Posterior vena cava (tissue), 2 donors: ENCODE measurements around the gene CSNK1A1. TPM values are rescaled to one million over a fixed set of nuclear protein-coding genes. Genes with fewer than 3 reads are reported as not detected.

Experiments
- DNase-seq: peaks from one replicate; pipeline ENCODE4 v3.0.0-alpha.2; 2020; ENCODE audit warnings: low spot score
- intact Hi-C, 2 donors: fragments of 100-400 bp; cut with DNase I; formaldehyde crosslinking; loops; one replicate each; pipeline versions ENCODE4 v1.14.1 to v1.14.2; 2022 to 2023
- total RNA-seq, 2 donors: library from RNA; stranded (reverse); fragmentation: NEBNext Ultra II Directional; extraction: Animal tissue kit (Norgen Biotek cat#: 25700); gene quantifications; one replicate each; pipeline ENCODE4 v1.2.1, GENCODE V29; 2021
- donor health status: DM: yes; HTN: yes; CAD: no.
- donor health status: DM: yes; HTN: yes; CAD: no.

CSNK1A1 gene
- total RNA-seq, 2 donors from 2014 or later = 223 to 231 TPM

DNA sequence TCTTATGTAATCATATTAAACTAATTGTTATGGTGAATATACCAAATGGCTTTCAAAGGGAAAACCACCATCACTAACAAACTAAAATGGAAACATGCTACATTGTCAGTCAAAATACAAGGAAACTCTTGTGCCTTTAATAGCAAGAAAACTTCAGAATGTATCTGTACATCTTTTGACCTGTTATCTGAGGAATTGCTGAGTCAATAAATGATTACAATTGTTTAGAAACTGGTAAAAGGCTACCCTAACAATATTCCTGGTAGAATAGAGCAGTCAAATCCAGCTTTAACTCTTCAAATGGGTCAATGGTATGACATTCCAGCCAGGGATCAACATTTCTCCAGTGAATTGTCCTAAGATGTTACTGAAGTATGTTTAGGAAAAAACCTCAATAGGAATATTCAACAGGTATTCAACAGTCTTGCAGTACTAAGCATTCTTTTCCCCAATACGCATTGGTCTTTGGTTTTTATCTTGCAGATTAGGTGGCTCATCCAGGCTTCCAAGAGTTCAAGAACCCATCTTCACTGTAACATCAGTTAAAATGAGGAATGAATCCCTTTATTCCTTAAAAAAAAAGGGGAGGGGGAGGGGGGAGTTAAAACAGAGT, 52.4 kb downstream of the CSNK1A1 start:
- no peak for DNase-seq
- intact Hi-C loops = no loop called here

DNA sequence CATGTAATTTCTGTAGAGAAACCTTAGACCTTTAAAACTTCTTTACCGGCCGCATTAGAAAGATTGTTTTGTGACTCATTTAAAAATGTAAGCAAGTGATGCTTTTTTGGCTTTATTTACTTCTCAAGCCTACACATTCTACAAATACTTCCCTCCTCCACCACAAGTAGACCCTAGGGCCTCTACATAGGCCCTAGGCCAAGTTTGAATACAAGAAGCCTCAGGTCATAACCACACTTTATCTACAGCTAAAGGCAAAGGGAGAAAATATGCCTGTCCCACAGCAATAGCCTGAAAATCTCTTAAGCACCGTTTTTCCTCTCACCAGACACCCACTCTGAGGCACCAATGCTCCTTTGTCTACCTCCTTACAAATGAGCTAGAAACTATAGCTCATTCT, 53.9 kb downstream of the CSNK1A1 start:
- intact Hi-C loops = loop anchor here in 1 of 2 donors (2.0 kb wide), 1 partner anchor 25 kb away; no protein-coding TSS in a partner anchor
- DNase-seq = no peak

DNA sequence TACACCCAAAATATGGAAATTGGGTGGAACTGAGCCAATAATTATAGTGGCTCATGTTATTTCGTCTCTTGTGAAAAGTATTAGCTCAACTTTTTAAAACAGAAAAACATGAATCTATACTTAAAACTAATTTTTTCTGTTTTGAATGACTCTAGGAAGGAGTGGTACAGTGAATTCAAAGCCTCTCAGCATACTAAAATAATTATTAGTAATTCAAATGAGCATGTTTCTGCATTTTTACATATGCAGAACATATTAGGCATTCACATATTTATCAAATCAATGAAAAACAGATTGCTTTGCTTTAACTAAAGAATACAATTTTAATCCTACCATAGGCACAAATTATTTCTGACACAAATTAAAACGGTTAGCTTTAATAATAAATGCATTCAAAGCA, 54.3 kb downstream of the CSNK1A1 start:
- intact Hi-C loops = loop anchor here in 1 of 2 donors (2.0 kb wide), 1 partner anchor 24 kb away; no protein-coding TSS in a partner anchor
- no peak for DNase-seq

DNA sequence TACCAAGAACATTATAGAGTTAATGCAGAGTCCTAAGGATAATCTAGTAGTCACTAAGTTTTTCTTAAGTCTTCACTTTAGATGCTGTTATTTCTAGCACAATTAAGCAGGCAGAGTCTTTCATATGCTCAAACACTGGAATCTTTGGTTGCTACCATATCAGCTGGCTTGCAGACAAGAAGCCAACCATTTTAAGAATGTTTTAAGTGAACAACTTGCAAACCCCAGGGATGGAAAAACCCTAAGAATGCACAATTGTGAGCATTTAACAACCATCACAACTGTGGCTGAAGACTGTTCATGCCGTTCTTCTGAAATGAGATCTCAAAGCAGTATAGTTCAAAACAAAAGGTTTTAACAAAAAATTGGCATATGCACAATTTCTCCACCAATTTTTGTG, 55.1 kb downstream of the CSNK1A1 start:
- intact Hi-C loops = loop anchor here in 1 of 2 donors (2.0 kb wide), 1 partner anchor 23 kb away; no protein-coding TSS in a partner anchor
- no peak for DNase-seq

DNA sequence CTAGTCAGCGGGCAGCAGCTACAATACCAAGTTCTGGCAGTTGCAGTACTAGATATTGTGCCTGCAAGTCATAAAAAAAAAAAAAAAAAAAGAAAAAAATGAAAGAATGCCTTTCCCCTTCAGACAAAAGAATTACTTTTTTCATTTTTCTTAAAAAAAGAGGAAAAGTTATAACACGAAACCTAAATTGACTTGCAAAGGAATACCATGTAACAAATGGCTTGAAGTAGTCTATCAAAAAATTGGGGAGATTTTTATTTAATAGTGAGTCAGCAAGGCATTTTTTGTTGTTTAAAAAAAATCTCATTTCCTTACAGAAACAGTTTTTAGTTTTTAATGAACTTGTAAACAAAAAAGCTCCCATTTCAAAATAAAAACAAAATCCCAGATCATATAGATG, 55.6 kb downstream of the CSNK1A1 start:
- DNase-seq = no peak
- intact Hi-C loops = loop anchor here in 1 of 2 donors (2.0 kb wide), 1 partner anchor 23 kb away; no protein-coding TSS in a partner anchor

DNA sequence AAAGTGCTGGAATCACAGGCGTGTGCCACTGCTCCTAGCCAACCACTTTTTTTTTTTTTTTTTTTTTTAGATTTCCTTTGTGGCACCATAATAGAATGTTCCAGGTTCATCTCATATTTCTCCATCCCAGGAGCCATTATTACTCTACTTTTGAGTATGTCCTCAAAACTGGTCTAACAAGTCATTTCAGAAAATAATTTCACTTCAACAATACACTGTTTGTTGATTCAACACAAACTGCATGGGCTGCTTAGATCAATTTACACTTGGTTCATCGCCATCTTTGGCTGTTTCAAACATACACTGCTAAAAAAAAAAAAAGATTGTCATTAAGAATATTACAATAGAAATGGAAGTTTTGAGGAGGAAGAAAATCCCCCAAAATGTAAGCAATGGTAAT, 57.9 kb downstream of the CSNK1A1 start:
- intact Hi-C loops = no loop called here
- no peak for DNase-seq

DNA sequence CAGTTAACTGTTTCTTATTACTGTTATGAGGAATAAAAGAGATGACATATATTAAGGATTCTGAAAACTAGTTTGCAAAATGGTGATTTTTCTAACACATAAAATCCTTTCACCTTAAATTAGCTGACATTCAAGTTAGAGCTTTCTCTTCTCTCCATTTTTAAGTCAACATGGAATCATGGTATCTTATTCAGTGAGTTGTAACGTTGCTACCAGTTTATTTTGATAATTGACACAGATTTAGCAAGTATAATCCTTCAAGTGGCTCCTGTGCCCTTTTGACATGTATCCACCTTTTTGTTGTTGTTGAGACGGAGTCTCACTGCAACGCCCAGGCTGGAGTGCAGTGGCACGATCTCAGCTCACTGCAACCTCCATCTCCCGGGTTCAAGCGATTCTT, 58.5 kb downstream of the CSNK1A1 start:
- intact Hi-C loops = no loop called here
- no peak for DNase-seq

DNA sequence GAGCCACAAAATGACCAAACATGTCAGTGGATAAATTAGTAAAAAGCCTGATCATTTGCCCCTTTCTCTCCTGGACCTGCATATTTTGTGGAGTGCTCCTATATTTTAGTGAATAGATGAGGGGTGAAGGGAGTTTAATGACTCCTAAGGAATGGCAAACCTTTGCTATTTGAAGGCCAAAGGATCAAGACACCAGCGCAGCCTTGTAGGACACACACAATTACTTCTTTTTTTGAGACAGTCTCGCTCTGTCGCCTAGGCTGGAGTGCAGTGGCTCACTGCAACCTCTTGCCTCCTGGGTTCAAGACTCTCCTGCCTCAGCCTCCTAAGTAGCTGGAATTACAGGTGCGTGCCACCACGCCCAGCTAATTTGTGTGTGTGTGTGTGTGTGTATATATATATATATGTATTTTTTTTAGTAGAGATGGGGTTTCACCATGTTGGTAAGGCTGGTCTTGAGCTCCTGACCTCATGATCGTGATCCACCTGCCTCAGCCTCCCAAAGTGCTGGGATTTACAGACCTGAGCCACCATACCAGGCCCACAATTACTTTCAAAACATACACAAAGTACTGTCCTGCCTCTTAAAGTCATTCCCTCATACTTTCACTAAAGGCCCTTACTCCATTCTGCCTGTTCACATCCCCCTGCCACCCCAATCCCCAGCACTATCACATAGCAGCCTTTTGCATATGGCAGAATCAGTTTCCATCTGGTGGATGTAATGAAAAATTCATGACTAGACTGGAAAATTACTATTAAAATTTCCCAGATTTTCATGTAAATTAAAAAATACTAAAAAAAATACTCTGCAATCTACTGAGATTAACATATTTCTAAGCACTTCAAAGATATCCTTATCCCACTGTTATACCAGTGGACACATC, 60.4 kb downstream of the CSNK1A1 start:
- DNase-seq = no peak
- intact Hi-C loops = no loop called here

DNA sequence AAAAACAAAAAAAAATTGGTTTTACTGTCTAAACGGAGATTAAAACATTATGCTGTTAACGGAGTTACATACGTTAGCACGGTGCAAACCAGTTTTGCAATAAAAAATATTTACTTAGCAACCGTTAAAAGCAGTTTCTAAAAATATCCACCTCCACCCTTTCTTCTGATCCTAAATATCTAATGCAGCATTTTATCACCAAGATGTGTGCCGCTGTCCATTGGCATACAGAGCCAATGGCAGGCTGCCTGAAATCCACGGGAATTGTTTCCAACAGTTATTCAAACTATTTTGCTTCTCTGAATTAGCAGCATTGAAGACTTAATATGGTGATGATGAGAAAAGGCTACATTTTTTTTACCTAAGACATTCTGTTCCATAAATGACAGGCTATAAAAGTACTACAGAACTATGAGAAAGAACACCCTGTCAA, 61.6 kb downstream of the CSNK1A1 start:
- no peak for DNase-seq
- intact Hi-C loops = loop anchor here in 1 of 2 donors (5.0 kb wide), 1 partner anchor 37 kb away; no protein-coding TSS in a partner anchor

DNA sequence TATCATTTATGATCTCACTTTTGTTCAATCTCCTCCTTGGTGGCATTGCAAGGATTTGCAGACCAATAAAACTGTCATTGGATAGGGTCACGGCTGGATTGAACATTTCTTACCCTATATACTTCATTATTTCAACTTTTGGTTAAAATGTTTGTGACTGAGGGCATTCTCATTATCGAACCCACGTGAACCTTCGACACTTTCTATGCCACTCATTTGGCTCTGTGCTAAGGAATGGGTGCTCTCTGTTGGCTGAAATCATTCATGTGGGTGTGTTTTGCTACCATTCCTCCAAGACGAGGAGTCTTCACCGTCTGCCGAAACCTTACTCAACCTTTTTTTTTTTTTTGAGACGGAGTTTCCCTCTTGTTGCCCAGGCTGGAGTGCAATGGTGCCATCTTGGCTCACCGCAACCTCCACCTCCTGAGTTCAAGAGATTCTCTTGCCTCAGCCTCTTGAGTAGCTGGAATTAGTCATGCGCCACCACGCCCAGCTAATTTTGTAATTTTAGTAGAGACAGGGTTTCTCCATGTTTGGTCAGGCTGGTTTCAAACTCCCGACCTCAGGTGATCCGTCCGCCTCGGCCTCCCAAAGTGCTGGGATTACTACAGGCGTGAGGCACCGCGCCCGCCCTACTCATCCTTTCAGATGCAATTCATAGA, 62.5 kb downstream of the CSNK1A1 start:
- intact Hi-C loops = loop anchor here in 1 of 2 donors (5.0 kb wide), 1 partner anchor 36 kb away; no protein-coding TSS in a partner anchor
- no peak for DNase-seq

DNA sequence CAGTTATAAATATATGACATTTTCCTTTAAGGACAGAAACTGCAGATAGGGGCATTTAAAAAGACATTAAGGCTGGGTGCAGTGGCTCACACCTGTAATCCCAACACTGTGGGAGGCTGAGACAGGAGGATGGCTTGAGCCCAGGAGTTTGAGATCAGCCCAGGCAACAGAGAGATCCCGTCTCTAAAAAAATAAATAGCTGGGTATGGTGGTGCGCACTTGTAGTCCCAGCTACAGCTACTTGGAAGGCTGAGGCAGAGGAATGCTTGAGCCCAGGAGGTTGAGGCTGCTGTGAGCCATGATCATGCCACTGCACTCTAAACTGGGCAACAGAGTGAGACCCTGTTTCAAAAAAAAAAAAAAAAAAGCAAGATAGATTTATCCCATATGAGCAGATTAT, 63.6 kb downstream of the CSNK1A1 start:
- intact Hi-C loops = loop anchor here in 1 of 2 donors (5.0 kb wide), 1 partner anchor 35 kb away; no protein-coding TSS in a partner anchor
- no peak for DNase-seq

DNA sequence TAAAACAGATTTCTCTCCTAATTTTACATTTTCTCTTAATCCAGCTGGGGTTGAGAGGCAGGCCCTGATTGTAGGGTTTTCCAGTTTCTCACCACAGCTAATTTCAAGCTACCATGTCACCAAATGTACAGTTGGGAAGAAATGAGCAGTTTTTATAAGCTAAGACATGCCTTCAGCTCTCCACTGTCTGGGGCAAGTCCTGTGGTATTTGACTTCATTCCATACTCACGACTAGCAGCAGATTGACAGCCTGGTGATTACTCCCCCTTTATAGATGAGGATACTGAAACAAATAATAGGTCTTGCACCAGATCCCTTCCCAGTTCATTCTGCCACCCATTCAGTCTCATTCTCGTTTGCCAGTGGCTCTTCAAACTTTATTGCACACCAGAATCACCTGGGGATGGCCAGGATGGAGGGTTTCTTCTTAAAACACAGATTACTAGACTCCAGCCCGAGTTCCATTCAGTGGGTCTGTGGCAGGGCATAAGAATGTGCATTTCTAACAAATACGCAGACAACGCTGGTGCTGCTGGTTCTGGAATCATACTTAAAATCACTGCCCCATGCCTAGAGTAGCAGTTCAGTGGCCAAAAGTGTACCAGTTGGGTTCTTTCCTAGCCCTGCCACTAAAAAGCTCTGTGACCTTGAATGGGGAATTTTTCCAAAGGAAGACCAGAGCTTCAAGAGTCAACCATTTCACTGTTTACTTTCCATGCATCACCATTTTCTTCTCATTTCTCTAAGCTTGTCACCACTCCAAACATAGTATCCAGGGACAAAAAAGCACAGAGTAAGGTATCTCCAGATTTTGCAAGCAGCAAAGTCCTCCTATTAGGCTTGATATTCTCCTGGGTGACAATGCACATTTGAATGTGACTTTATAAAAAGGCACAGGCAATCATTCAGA, 64.3 kb downstream of the CSNK1A1 start:
- intact Hi-C loops = loop anchor here in 1 of 2 donors (5.0 kb wide), 1 partner anchor 35 kb away; no protein-coding TSS in a partner anchor
- no peak for DNase-seq

DNA sequence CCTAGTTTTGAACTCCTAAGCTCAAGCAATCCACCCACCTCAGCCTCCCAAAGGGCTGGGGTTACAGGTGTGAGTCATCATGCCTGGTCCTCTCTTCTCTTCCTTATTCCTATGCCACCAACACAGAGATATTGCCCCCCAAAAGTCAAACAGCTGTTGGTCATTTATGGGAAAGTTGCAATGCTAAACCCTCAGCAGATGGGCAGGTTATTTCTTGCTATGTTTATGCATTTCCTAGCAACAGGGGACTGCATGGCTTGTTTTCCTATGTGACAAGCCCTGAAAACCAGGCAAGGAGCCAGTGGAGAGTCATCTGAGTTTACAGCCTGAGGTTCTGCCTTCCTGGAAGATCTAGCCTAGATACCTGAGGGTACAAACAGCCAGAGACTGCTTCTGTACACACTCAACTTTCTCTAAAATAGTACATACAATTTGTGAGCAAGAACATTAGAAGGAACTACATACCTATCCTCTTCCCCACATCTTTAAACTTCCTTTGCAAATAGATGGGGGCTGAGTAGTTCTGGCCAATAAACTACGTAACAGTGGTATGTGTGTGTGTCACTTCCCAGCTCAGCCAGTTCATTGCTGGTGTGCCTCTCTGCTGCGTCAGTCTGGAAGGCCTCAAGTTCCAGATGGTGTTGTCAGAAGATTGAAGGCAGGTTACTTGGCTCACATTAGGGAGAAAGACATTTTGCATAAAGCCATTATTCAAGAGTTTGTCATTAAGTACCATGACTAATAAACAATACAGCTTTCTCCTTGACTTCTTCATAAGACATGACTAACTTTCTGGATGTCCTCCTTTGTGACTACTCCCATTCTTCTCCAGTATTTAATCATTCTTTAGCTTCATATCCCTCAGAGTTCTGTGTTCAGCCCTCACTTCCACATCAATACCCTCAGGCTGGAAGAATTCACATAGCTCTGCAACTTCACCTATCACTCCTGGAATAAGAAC, 65.3 kb downstream of the CSNK1A1 start:
- intact Hi-C loops = loop anchor here in 1 of 2 donors (5.0 kb wide), 1 partner anchor 34 kb away; no protein-coding TSS in a partner anchor
- peak; percentile 89 for DNase-seq

DNA sequence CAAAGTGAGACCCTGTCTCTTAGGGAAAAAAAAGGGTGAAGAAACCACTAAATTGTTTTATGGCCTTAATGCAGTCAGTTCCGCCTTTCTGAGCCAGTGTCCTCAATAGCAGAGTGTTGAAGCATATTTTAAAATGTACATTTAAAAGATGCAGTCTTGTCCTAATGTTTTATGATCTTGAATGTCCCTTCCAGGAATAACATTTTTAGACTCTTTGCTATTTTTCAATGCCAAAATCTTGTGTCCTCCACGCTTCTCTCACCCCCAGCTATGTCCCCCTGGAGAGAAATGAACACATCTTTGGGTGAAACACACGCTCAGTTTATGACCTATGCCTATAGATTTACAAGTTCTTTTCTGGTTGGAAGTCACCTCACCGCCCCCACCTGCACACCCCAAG, 69.8 kb downstream of the CSNK1A1 start:
- intact Hi-C loops = no loop called here
- DNase-seq = no peak

DNA sequence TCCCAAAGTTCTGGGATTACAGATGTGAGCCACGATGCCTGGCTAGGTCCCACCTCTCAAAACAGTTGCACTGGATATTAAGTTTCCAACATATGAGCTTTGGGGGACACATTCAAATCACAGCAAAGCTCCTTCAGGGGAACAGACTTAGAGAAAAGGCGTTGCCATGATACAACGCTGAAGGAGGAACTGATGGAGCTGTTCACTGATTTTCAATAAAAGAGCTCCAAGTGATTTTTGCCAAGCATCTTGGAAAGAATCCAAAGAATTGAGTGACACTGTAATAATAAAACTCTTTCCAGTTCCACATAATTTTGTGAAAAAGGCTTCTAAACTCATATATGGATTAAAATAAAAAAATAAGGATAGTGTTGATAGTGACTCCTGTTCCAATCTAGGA, 72.5 kb downstream of the CSNK1A1 start:
- intact Hi-C loops = no loop called here
- DNase-seq = no peak

DNA sequence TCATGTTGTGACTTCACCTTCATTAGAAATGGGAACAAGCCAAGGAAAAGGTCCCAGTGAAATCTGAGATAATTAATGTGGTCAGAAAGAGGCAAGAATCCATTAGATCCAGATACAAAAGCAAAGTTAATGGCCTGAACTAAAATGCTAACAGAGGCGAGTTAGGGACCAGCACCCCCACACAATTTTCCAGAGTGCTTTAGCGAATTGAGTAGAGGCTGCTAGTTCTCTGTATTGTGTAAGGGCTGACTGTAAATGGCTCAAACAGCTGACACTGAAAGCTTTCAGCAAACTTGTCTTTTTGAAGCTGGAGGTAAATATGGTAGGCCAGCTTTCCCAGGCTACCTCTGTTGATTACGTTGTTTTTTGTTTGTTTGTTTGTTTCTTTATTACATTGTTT, 75.5 kb downstream of the CSNK1A1 start:
- intact Hi-C loops = no loop called here
- DNase-seq = no peak

DNA sequence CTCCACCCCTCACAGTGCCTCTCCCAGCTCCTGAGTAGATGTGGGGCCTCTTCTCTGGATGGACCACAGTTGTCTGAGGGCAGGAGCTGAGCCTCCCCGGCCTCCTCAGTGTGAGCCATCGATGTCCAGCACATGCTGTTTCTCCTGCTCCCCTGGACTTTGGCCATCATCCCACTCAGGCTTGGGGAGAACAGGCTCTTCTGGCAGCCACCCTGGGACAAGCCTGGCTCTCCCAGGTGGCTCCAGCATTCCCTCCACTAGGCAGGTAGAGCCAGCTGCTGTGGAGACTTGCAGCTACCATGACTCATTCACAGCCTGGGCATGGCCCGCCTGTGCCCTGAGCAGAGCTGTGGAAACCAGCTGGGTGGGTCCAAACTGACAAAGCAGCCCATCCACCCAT, 77.0 kb downstream of the CSNK1A1 start:
- peak; percentile 76 for DNase-seq
- intact Hi-C loops = no loop called here
